Spleen (tissue), 11 donors: ENCODE measurements around the gene NOD2. TPM values are rescaled to one million over a fixed set of nuclear protein-coding genes. Genes with fewer than 3 reads are reported as not detected.
A peak's percentile ranks its signal among the peaks of the same experiment; 100 is the strongest.

Experiments used
- DNase-seq: peaks from one replicate; pipeline ENCODE4 v3.0.0-alpha.2; 2020
- H3K27ac ChIP-seq, 8 donors: fragments of 200-600 bp; sonication (generic) in 7 of 8; 1 replicate in 4 of 8; 2 replicates in 4 of 8; pipeline versions ENCODE4 v1.5.0 to v1.8.0; 2016 to 2021; ENCODE audit warnings: inconsistent platforms in 4 of 8, mild to moderate bottlenecking in 4 of 8, moderate library complexity in 1 of 8
- H3K27me3 ChIP-seq, 7 donors: fragments of 200-600 bp; sonication (generic) in 6 of 7; replicated peaks in 1 of 7; 1 replicate in 4 of 7; 2 replicates in 3 of 7; pipeline versions ENCODE4 v1.5.0 to v1.8.0; 2016 to 2021; ENCODE audit warnings: inconsistent platforms in 3 of 7, mild to moderate bottlenecking in 1 of 7
- H3K36me3 ChIP-seq, 6 donors: fragments of 200-600 bp; sonication (generic) in 5 of 6; 1 replicate in 4 of 6; 2 replicates in 2 of 6; pipeline versions ENCODE4 v1.5.0 to v1.8.0; 2016 to 2021; ENCODE audit warnings: inconsistent platforms in 2 of 6
- H3K4me1 ChIP-seq, 6 donors: fragments of 200-600 bp; sonication (generic) in 5 of 6; 1 replicate in 3 of 6; 2 replicates in 3 of 6; pipeline versions ENCODE4 v1.5.0 to v1.8.0; 2016 to 2021; ENCODE audit warnings: inconsistent platforms in 3 of 6
- H3K4me3 ChIP-seq, 8 donors: fragments of 200-600 bp; sonication (generic) in 7 of 8; 1 replicate in 4 of 8; 2 replicates in 4 of 8; pipeline versions ENCODE4 v1.5.0 to v1.8.0; 2016 to 2021; ENCODE audit warnings: inconsistent platforms in 4 of 8, mild to moderate bottlenecking in 4 of 8, moderate library complexity in 2 of 8
- H3K9me3 ChIP-seq, 8 donors: fragments of 200-600 bp; sonication (generic) in 7 of 8; 1 replicate in 4 of 8; 2 replicates in 4 of 8; pipeline versions ENCODE4 v1.5.0 to v1.8.0; 2016 to 2021; ENCODE audit warnings: inconsistent platforms in 4 of 8
- CTCF ChIP-seq, 11 experiments: fragments of 200-600 bp in 7 of 11; fragments of 450-650 bp in 4 of 11; sonication (generic) in 4 of 11; IDR thresholded peaks in 8 of 11; conservative IDR thresholded peaks in 3 of 11; 1 replicate in 7 of 11; 2 replicates in 4 of 11; pipeline versions ENCODE4 v1.4.0 to v1.8.0; 2016 to 2021; ENCODE audit warnings: antibody characterized with exemption in 11 of 11, inconsistent platforms in 4 of 11, mild to moderate bottlenecking in 1 of 11
- POLR2A ChIP-seq, 3 donors: fragments of 450-650 bp; IDR thresholded peaks; one replicate each; pipeline ENCODE4 v1.5.1; 2017; ENCODE audit warnings: antibody characterized with exemption in 3 of 3, mild to moderate bottlenecking in 1 of 3
- POLR2AphosphoS5 ChIP-seq, 3 donors: sonication (generic); formaldehyde crosslinking; IDR thresholded peaks; one replicate each; pipeline ENCODE4 v1.5.1; 2017; ENCODE audit warnings: antibody characterized with exemption in 3 of 3
- WGBS, 5 donors: extraction: QIAGEN DNeasy Blood & Tissue Kit in 3 of 5; methylation state at CpG; one replicate each; pipeline versions ENCODE4 v1.1.5 to v1.1.7; 2013 to 2018; 5-methylcytosine and 5-hydroxymethylcytosine counted together
- intact Hi-C: fragments of 100-400 bp; cut with DNase I; formaldehyde crosslinking; loops from one replicate; pipeline ENCODE4 v1.15.0; 2023; ENCODE audit warnings: low total_unique reads
- polyA plus RNA-seq, 3 donors: library from polyadenylated mRNA; stranded (reverse); fragments of 200-250 nt; gene quantifications; one replicate each; pipeline ENCODE4 v1.2.1, GENCODE V29; 2013
- total RNA-seq, 7 donors: library from RNA; depleted of rRNA in 3 of 7; stranded (reverse); fragments of >200 nt in 3 of 7; fragmentation: NEBNext Ultra II Directional in 4 of 7; extraction: Animal tissue kit (Norgen Biotek cat#: 25700) in 4 of 7; gene quantifications; one replicate each; pipeline versions ENCODE4 v1.1.0 to v1.2.1, GENCODE V29; 2016 to 2021
- donor health status: healthy with polysubstance abuse.
- donor health status: DM: no; HTN: no; CAD: no; lungs with moderate emphysema.
- donor health status: DM: no; HTN: no; CAD: no.
- donor health status: Bipolar disorder and iron deficiency.
- donor health status: healthy.
- donor health status: DM: no; HTN: no; CAD: no.
- donor health status: DM: yes; HTN: yes; CAD: no.

NOD2 gene
- total and polyA plus RNA-seq, 10 donors, result 0.41 to 23.2 (median 9.5) TPM

GRCh38 chr16:50744881-50745280, 51.5 kb downstream of the NOD2 start:
- H3K4me3 ChIP-seq, result peak overlapping the region in 2 of 8 donors; percentile 8 to 90
- intact Hi-C loops, result loop anchor here (5.0 kb wide), 1 partner anchor 78 kb away; no protein-coding TSS in a partner anchor
- peaks cover 0 to 30% (median 6%) of the 10 kb centered on the region in 6 donors for H3K36me3 ChIP-seq
- no peaks in the 10 kb centered on the region for H3K27me3 ChIP-seq
- peak overlapping the region; percentile 23 to 100 (median 98) for H3K27ac ChIP-seq
- H3K9me3 ChIP-seq, result no peaks in the 10 kb centered on the region
- no peak for TF ChIP-seq POLR2A (IDR thresholded peaks at IDR 0.05)
- DNase-seq, result no peak
- WGBS, 5 donors, result 48 to 65% (median 51%) methylated on average over 3 of the region's 3 CpGs
- peaks cover 55 to 86% (median 75%) of the 10 kb centered on the region in 6 donors for H3K4me1 ChIP-seq

DNA sequence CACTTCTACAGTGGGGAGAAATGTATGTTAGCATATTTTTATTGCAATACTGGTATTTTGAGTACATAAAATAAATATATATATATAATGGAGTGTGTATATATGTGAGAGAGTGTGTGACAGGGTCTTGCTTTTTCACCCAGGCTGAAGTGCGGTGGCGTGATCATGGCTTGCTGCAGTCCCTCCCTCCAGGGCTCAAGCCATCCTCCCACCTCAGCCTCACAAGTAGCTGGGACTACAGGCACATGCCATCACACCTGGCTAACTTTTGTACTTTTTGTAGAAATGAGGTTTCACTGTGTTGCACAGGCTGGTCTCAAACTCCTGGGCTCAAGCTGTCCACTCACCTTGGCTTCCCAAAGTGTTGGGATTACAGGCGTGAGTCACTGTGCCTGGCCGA, 52.5 kb downstream of the NOD2 start:
- peaks cover 0 to 41% (median 12%) of the 10 kb centered on the region in 6 donors for H3K36me3 ChIP-seq
- no peak for DNase-seq
- intact Hi-C loops, result loop anchor here (5.0 kb wide), 1 partner anchor 79 kb away; no protein-coding TSS in a partner anchor
- H3K27ac ChIP-seq, result peak overlapping the region; percentile 53 to 100 (median 98)
- 73 to 90% (median 85%) methylated on average over 4 of the region's 4 CpGs for whole genome bisulfite sequencing, 5 donors
- TF ChIP-seq CTCF (IDR thresholded peaks at IDR 0.05 in 8 of 11, conservative IDR thresholded peaks at IDR 0.05 in 3 of 11) (no peak), POLR2AphosphoS5 (IDR thresholded peaks at IDR 0.05) (no peak), POLR2A (IDR thresholded peaks at IDR 0.05) (no peak)
- no peaks in the 10 kb centered on the region for H3K9me3 ChIP-seq
- peaks cover 61 to 90% (median 85%) of the 10 kb centered on the region in 6 donors for H3K4me1 ChIP-seq
- H3K27me3 ChIP-seq, result no peaks in the 10 kb centered on the region
- peak overlapping the region in 2 of 8 donors; percentile 2 to 31 for H3K4me3 ChIP-seq

GRCh38 chr16:50747207-50747956, 54.0 kb downstream of the NOD2 start:
- H3K27ac ChIP-seq, result peak overlapping the region; percentile 51 to 100 (median 98)
- no peaks in the 10 kb centered on the region for H3K9me3 ChIP-seq
- H3K27me3 ChIP-seq, result no peaks in the 10 kb centered on the region
- 11 to 20% (median 14%) methylated on average over 7 of the region's 7 CpGs for WGBS, 5 donors
- no peak for DNase-seq
- peaks cover 0 to 55% (median 18%) of the 10 kb centered on the region in 6 donors for H3K36me3 ChIP-seq
- peaks cover 64 to 98% (median 88%) of the 10 kb centered on the region in 6 donors for H3K4me1 ChIP-seq
- intact Hi-C loops, result loop anchor here (5.0 kb wide), 1 partner anchor 80 kb away; no protein-coding TSS in a partner anchor
- H3K4me3 ChIP-seq, result peak overlapping the region in 1 of 8 donors; percentile 26
- TF ChIP-seq POLR2AphosphoS5 (IDR thresholded peaks at IDR 0.05) (no peak), CTCF (IDR thresholded peaks at IDR 0.05 in 8 of 11, conservative IDR thresholded peaks at IDR 0.05 in 3 of 11) (peak in 10 of 11 experiments; percentile 9 to 67 (median 45))

DNA sequence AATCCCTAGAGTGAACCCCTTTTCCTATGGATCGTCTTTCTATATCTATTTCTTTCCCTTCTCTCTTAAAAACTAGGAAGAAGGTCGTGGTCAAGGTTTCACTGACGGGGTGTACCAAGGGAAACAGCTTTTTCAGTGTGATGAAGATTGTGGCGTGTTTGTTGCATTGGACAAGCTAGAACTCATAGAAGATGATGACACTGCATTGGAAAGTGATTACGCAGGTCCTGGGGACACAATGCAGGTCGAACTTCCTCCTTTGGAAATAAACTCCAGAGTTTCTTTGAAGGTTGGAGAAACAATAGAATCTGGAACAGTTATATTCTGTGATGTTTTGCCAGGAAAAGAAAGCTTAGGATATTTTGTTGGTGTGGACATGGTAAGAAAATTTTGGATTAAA, 58.1 kb downstream of the NOD2 start:
- intact Hi-C loops, result no loop called here
- peak in 1 of 3 donors; percentile 43 for TF ChIP-seq POLR2AphosphoS5 (IDR thresholded peaks at IDR 0.05)
- no peak for TF ChIP-seq CTCF (IDR thresholded peaks at IDR 0.05 in 8 of 11, conservative IDR thresholded peaks at IDR 0.05 in 3 of 11)
- H3K4me3 ChIP-seq, result no peak overlapping the region
- H3K4me1 ChIP-seq, result peaks cover 34 to 94% (median 68%) of the 10 kb centered on the region in 6 donors
- H3K27ac ChIP-seq, result peak overlapping the region in 4 of 8 donors; percentile 15 to 36 (median 27)
- 43 to 67% (median 59%) methylated on average over 6 of the region's 6 CpGs for WGBS, 5 donors
- H3K9me3 ChIP-seq, result no peaks in the 10 kb centered on the region
- no peak for DNase-seq
- no peaks in the 10 kb centered on the region for H3K27me3 ChIP-seq
- H3K36me3 ChIP-seq, result peaks cover 4 to 80% (median 44%) of the 10 kb centered on the region in 6 donors
